ENCODE data around the gene UBAP2. TPM values are rescaled to one million over a fixed set of nuclear protein-coding genes. Genes with fewer than 3 reads are reported as not detected.

UBAP2 gene
- total RNA-seq, 4 donors from 2014 or later, result 31.0 to 49.6 (median 37.6) TPM

DNA sequence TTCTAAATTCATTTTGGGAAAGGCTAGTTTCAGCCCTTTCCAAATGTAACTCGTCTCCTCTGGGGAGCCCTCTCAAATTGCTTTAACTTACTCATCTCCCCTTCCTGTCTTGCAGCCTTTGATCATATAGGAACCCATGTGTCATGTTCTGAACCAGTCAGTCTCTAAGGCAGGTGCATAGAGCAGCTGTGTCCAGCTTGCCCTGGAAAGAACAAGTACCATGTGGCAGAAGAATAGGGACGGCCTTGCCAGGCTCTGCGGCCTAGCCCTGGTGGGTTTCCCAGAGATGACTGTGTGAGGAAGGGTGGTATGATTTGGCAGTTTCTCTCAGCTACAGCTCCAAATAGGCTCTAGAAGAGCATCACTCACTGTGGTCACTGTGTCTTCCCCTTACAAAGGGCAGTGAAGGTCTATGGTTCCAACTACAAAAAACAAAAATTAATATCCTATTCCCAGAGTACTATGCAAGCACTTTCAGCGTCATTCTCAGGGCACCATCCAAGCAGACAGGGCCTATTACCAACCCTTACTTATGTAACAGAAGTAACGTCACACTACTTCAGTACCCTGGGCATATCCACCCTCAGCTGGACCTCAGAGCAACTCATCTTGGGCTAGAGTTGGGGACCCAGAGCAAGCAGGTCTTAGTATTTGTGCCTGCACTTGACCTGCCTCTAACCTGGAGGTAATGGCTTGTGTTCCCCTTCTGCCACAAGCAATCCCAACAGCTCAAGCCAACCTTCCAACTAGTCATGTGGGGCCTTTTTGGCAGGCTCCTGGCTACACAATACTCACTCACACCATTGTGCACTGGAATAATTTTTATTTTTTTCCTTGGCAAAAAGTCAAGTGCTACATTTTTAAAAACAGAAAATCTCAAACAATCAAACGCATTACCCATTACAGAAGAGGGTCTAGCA, 37.2 kb upstream of the UBAP2 start:
- DNase-seq (ENCODE audit: extremely low spot score), result no peak
- intact Hi-C loops (cut with DNase I), result no loop called here
- 81% methylated on average over 5 of the region's 6 CpGs for WGBS

DNA sequence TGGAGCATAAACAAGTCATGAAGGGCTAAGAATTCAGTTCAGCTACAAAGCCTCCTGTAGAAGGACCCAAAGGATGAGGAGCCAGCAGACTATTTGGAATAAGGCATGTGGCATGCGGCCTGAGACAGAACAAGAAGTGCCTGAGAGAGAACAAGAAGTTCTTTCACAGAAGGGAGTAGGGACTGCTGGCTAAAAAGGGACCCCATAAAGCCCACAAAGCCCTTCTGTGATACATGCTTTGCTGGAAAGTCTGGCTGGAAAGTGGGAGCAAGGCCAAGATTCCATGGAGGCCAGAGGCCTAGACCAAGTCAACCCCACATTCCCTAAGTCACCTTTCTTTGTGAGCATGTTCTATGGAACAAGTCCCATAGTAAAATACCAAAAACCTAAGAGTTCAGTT, 35.9 kb upstream of the UBAP2 start:
- Histone ChIP-seq H3K27me3 (no peaks in the 10 kb centered on the region), H3K9me3 (no peaks in the 10 kb centered on the region), H3K4me1 (peaks cover 39 to 48% (median 41%) of the 10 kb centered on the region in 4 donors), H3K4me3 (no peak overlapping the region), H3K27ac (replicated peaks in 1 of 4) (peak overlapping the region; percentile 75 to 83 (median 80)), H3K36me3 (peaks cover 20 to 43% (median 36%) of the 10 kb centered on the region in 4 donors)
- 53% methylated on average over 1 of the region's 1 CpG for WGBS
- peak; percentile 77 to 82 for TF ChIP-seq POLR2AphosphoS5 (IDR thresholded peaks at IDR 0.05)
- TF ChIP-seq EP300 (IDR thresholded peaks at IDR 0.05), result peak; percentile 52
- TF ChIP-seq POLR2A (IDR thresholded peaks at IDR 0.05; ENCODE audit: low read depth), result no peak
- intact Hi-C loops (cut with DNase I), result no loop called here
- DNase-seq (ENCODE audit: extremely low spot score), result no peak

More for the DNA sequence above, 37.2 kb upstream of the UBAP2 start:
- peaks cover 39 to 48% (median 41%) of the 10 kb centered on the region in 4 donors for H3K4me1 ChIP-seq
- peaks cover 21 to 56% (median 48%) of the 10 kb centered on the region in 4 donors for H3K36me3 ChIP-seq
- H3K27ac ChIP-seq (replicated peaks in 1 of 4), result peak overlapping the region; percentile 75 to 83 (median 80)
- H3K4me3 ChIP-seq, result no peak overlapping the region
- no peaks in the 10 kb centered on the region for H3K27me3 ChIP-seq
- TF ChIP-seq POLR2A (IDR thresholded peaks at IDR 0.05; ENCODE audit: low read depth), result no peak
- TF ChIP-seq, protein P1, sequence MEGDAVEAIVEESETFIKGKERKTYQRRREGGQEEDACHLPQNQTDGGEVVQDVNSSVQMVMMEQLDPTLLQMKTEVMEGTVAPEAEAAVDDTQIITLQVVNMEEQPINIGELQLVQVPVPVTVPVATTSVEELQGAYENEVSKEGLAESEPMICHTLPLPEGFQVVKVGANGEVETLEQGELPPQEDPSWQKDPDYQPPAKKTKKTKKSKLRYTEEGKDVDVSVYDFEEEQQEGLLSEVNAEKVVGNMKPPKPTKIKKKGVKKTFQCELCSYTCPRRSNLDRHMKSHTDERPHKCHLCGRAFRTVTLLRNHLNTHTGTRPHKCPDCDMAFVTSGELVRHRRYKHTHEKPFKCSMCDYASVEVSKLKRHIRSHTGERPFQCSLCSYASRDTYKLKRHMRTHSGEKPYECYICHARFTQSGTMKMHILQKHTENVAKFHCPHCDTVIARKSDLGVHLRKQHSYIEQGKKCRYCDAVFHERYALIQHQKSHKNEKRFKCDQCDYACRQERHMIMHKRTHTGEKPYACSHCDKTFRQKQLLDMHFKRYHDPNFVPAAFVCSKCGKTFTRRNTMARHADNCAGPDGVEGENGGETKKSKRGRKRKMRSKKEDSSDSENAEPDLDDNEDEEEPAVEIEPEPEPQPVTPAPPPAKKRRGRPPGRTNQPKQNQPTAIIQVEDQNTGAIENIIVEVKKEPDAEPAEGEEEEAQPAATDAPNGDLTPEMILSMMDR (IDR thresholded peaks at IDR 0.05), result no peak
- TF ChIP-seq EP300 (IDR thresholded peaks at IDR 0.05), result no peak
- no peak for TF ChIP-seq POLR2AphosphoS5 (IDR thresholded peaks at IDR 0.05)
- no peaks in the 10 kb centered on the region for H3K9me3 ChIP-seq

DNA sequence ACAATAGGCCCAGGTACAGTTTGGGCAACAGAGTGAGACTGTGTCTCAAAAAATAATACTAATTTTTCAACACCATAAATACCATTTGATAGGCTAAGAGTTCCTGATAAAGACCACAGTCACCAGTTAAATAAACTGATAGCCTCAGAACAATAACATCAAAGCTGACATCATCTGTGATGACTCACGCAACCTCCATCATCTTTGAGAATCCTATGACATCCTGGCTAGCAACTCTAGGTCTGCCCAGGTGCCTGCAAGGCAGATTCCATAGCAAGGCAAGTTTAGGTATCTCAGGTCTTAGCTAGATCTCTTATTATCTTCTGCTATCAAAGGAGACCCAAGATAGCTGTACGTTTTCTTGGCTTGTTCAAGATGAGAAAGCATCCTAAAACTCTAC, 30.5 kb upstream of the UBAP2 start:
- peaks cover 10 to 17% (median 11%) of the 10 kb centered on the region in 4 donors for H3K4me1 ChIP-seq
- intact Hi-C loops (cut with DNase I), result no loop called here
- H3K36me3 ChIP-seq, result no peaks in the 10 kb centered on the region
- TF ChIP-seq EP300 (IDR thresholded peaks at IDR 0.05), result no peak
- TF ChIP-seq POLR2A (IDR thresholded peaks at IDR 0.05; ENCODE audit: low read depth), result no peak
- TF ChIP-seq POLR2AphosphoS5 (IDR thresholded peaks at IDR 0.05), result no peak
- TF ChIP-seq, protein P1 (IDR thresholded peaks at IDR 0.05), result no peak
- H3K27ac ChIP-seq (replicated peaks in 1 of 4), result no peak overlapping the region
- H3K27me3 ChIP-seq, result no peaks in the 10 kb centered on the region
- no peaks in the 10 kb centered on the region for H3K9me3 ChIP-seq
- DNase-seq (ENCODE audit: extremely low spot score), result no peak
- H3K4me3 ChIP-seq, result no peak overlapping the region
- WGBS, result 84% methylated on average over 2 of the region's 2 CpGs

DNA sequence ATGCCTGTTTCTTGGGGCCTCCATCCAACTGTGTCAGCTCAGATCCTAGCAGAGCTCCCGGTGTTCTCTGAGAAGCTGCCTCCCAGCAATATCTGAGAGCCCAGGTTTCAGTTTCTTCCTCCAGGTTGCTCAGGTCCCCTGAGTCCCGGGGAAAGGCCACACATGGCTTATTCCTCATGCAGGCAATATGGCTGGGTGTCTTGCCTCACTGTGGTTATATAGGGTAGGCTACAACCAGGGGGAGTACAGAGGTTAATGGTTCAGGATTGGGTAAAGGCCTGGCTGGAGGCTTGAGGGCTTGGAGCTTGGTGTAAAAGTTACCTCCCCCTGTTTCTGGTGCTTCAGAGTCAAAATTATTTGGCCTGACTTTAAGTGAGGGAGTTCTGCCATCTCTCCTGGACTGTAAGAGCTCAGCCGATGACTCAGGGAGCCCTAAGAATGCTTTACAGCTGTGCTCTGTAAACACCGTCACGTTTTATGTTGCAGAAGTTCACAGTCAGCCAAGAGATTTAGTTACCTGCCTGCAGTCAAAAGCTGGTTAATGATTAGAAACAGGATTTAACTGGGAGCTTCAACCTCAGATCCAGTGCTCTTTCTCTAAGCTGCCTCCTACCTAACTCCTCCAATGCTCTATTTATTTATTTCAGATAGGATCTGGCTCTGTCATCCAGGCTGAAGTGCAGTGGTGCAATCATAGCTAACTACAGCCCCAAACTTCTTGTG, 24.3 kb upstream of the UBAP2 start:
- Histone ChIP-seq H3K27ac (replicated peaks in 1 of 4) (peak overlapping the region; percentile 50 to 65 (median 60)), H3K36me3 (no peaks in the 10 kb centered on the region), H3K9me3 (no peaks in the 10 kb centered on the region), H3K4me1 (peaks cover 0 to 22% (median 22%) of the 10 kb centered on the region in 4 donors), H3K4me3 (no peak overlapping the region), H3K27me3 (no peaks in the 10 kb centered on the region)
- no peak for DNase-seq (ENCODE audit: extremely low spot score)
- 69% methylated on average over 3 of the region's 5 CpGs for WGBS
- TF ChIP-seq, protein P1 (IDR thresholded peaks at IDR 0.05), result no peak
- TF ChIP-seq POLR2AphosphoS5 (IDR thresholded peaks at IDR 0.05), result peak; percentile 32 to 35
- intact Hi-C loops (cut with DNase I), result no loop called here

DNA sequence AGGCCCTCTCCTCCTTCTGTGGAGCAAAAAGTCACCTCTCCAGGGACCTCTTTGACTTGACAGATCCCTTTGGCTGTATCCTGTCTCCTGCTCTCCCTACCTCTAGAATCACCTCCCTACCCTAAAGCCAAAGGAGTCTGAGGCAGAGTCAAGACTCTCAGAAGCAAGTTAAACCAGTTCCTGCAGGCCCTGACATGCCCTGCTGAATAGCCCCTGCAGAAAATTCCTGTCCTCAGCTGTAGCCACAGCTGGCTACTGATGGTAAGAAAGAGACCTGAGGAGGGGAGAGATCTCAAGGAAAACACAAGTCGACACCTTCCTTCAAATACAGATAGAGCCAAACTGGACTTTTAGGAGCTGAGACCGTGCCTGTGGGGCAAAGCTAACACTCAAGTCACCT, 23.7 kb upstream of the UBAP2 start:
- 92% methylated on average over 2 of the region's 2 CpGs for WGBS
- TF ChIP-seq POLR2AphosphoS5 (IDR thresholded peaks at IDR 0.05) (no peak), POLR2A (IDR thresholded peaks at IDR 0.05; ENCODE audit: low read depth) (no peak), EP300 (IDR thresholded peaks at IDR 0.05) (no peak)
- TF ChIP-seq, protein P1 (IDR thresholded peaks at IDR 0.05), result no peak
- Histone ChIP-seq H3K36me3 (no peaks in the 10 kb centered on the region), H3K4me1 (peaks cover 0 to 22% (median 22%) of the 10 kb centered on the region in 4 donors), H3K4me3 (no peak overlapping the region), H3K9me3 (no peaks in the 10 kb centered on the region), H3K27me3 (no peaks in the 10 kb centered on the region), H3K27ac (replicated peaks in 1 of 4) (peak overlapping the region; percentile 50 to 65 (median 60))
- DNase-seq (ENCODE audit: extremely low spot score), result no peak
- intact Hi-C loops (cut with DNase I), result no loop called here

All from esophagus muscularis mucosa (tissue), 4 donors.